Psoas muscle (tissue), 8 donors: ENCODE measurements around the gene SGMS2. TPM values are rescaled to one million over a fixed set of nuclear protein-coding genes. Genes with fewer than 3 reads are reported as not detected.

Experiments
- ATAC-seq, 4 donors: fragments of 200-7000 bp; cut with Tn5 transposase; one replicate each; pipeline ENCODE4 v1.9.1; 2020; ENCODE audit warnings: moderate library complexity in 3 of 4, mild to moderate bottlenecking in 2 of 4
- DNase-seq, 2 donors: peaks; one replicate each; pipeline ENCODE4 v3.0.0-alpha.2; 2020
- H3K27ac ChIP-seq: fragments of 200-600 bp; one replicate; pipeline ENCODE4 v1.8.0; 2022
- H3K27me3 ChIP-seq, 3 donors: fragments of 200-600 bp in 1 of 3; one replicate each; pipeline versions ENCODE4 v1.6.1 to v1.8.0; 2013 to 2022; ENCODE audit warnings: low read length in 2 of 3, mild to moderate bottlenecking in 2 of 3, moderate library complexity in 1 of 3; ENCODE audit not compliant: insufficient read depth in 3 of 3
- H3K36me3 ChIP-seq, 2 donors: fragments of 200-600 bp in 1 of 2; one replicate each; pipeline versions ENCODE4 v1.6.1 to v1.8.0; 2013 to 2022; ENCODE audit warnings: low read depth in 1 of 2, mild to moderate bottlenecking in 1 of 2, moderate library complexity in 1 of 2; ENCODE audit not compliant: insufficient read depth in 1 of 2
- H3K4me1 ChIP-seq: fragments of 200-600 bp; one replicate; pipeline ENCODE4 v1.8.0; 2022
- H3K4me3 ChIP-seq: fragments of 200-600 bp; one replicate; pipeline ENCODE4 v1.8.0; 2022; ENCODE audit warnings: mild to moderate bottlenecking
- H3K9me3 ChIP-seq: fragments of 200-600 bp; one replicate; pipeline ENCODE4 v1.8.0; 2022
- WGBS, 3 donors: extraction: QIAGEN DNeasy Blood & Tissue Kit; methylation state at CpG; one replicate each; pipeline versions ENCODE4 v1.1.6 to v1.1.7; 2013; 5-methylcytosine and 5-hydroxymethylcytosine counted together
- intact Hi-C, 2 donors: fragments of 100-400 bp; cut with DNase I; formaldehyde crosslinking; loops; one replicate each; pipeline versions ENCODE4 v1.11.0 to v1.14.2; 2022
- long read RNA-seq, 2 donors: library from polyadenylated mRNA; unstranded; transcript quantifications; one replicate each; pipeline ENCODE4 v2.0.0, GENCODE V29; 2021
- polyA plus RNA-seq, 3 donors: library from polyadenylated mRNA; stranded (reverse); fragments of 200-250 nt; gene quantifications; one replicate each; pipeline ENCODE4 v1.2.3, GENCODE V29; 2013
- total RNA-seq, 4 donors: library from RNA; stranded (reverse); fragmentation: NEBNext Ultra II Directional in 2 of 4; extraction: Animal tissue kit (Norgen Biotek cat#: 25700) in 2 of 4; gene quantifications; one replicate each; pipeline versions ENCODE4 v1.2.1 to v1.2.4, GENCODE V29; 2021 to 2023
- TF ChIP-seq, protein P1 (sequence below): fragments of 200-600 bp; IDR thresholded peaks from one replicate; pipeline ENCODE4 v1.8.0; 2022; ENCODE audit warnings: antibody characterized with exemption
- donor health status: healthy with polysubstance abuse.
- donor health status: DM: no; HTN: no; CAD: no; lungs with moderate emphysema.
- donor health status: Bipolar disorder and iron deficiency.
- donor health status: healthy.
- donor health status: DM: yes; HTN: yes; CAD: no.
- donor health status: DM: no; HTN: no; CAD: no.
- donor health status: DM: no; HTN: no; CAD: no.
- donor health status: DM: yes; HTN: yes; CAD: no.

Gene SGMS2
- total RNA-seq = 10 to 100 TPM in 1 of 4 donors, 1 to 10 TPM in 3; 4.6 to 14.2 (median 9.6) TPM
- polyA plus RNA-seq = 1 to 10 TPM; 1.7 to 8.7 (median 2.9) TPM
- long read RNA-seq, donor 1, partial matches to known transcripts = 0 of 2 reads
- long read RNA-seq, donor 1, other reads (novel, unspliced or antisense) = 2 of 2 reads
- long read RNA-seq, donor 2, full-length matches to known transcripts = 1 of 6 reads
- long read RNA-seq, donor 2, partial matches to known transcripts = 1 of 6 reads
- long read RNA-seq, donor 2, other reads (novel, unspliced or antisense) = 4 of 6 reads

DNA sequence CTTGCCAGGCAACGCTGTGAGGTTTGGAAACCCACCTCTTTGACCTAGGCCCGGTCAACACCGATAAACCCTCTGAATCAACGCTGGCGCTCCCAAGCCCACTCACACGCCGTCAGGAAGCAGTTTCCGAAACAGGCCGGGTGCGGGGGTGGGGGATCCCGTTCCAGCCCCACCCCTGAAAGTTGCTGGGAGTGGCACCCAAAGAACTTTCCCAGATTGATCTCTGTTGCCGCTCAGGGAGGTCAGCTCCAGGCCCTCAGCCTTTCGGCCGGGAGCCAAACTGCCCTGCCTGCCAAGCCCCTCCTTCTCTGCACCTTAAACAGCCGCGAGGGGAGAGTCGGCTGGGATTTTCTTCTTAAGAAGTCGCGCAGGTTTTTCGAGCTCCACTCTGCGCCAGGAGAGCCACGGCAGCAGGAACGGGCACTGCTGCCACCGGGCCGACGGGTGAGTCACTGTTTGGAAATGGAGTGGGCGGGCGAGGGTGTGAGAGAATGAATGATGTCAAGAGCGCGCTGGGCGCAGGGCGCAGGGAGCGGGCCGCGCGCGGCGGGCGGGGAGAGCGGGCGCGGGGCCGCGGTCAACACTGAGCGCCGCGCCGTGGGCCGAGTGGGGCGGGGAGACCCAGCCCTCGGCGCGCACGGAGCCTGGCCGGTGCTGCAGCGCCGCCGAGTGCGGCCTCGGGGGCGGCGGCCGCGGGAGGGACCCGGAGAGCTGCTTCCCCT is at the start of gene SGMS2:
TSS of gene SGMS2 (plus strand) at position 583 of the 722 bp plus-strand sequence. CDS start 70,622 bp downstream, outside the sequence.
- H3K4me1 ChIP-seq = peaks cover 23% of the 10 kb centered on the region

DNA sequence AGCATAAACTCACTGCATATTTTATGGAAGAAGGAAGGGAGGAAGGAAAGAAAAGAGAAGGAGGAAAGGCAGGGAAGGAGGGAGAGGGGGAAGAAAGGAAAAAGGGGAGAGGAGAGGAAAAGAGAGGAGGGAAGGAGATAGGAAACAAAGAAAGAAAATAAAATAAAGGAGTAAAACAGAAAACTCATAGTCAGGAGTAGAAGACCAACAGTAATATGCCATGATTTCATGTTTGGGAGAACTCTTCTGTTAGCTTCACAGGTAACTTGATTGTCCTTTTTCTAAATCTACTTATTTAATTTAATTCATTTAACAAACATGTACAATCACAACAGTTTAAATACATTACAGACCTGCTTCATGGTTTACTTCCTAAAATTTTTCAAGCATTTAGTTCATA is 46.8 kb upstream of the SGMS2 start:
- no peak for ATAC-seq
- Histone ChIP-seq H3K27ac (no peak overlapping the region), H3K4me1 (no peaks in the 10 kb centered on the region), H3K27me3 (peaks cover 0 to 2% (median 0%) of the 10 kb centered on the region in 3 donors), H3K9me3 (no peaks in the 10 kb centered on the region), H3K4me3 (no peak overlapping the region), H3K36me3 (no peaks in the 10 kb centered on the region)
- DNase-seq = no peak
- intact Hi-C loops = no loop called here
- TF ChIP-seq, protein P1, sequence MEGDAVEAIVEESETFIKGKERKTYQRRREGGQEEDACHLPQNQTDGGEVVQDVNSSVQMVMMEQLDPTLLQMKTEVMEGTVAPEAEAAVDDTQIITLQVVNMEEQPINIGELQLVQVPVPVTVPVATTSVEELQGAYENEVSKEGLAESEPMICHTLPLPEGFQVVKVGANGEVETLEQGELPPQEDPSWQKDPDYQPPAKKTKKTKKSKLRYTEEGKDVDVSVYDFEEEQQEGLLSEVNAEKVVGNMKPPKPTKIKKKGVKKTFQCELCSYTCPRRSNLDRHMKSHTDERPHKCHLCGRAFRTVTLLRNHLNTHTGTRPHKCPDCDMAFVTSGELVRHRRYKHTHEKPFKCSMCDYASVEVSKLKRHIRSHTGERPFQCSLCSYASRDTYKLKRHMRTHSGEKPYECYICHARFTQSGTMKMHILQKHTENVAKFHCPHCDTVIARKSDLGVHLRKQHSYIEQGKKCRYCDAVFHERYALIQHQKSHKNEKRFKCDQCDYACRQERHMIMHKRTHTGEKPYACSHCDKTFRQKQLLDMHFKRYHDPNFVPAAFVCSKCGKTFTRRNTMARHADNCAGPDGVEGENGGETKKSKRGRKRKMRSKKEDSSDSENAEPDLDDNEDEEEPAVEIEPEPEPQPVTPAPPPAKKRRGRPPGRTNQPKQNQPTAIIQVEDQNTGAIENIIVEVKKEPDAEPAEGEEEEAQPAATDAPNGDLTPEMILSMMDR = no peak

More for the DNA sequence above, at the start of gene SGMS2:
- peak; percentile 91 to 93 for DNase-seq
- peak within 1 kb of the TSS; percentile 90 for H3K4me3 ChIP-seq
- TF ChIP-seq, protein P1 = no peak
- no peaks in the 10 kb centered on the region for H3K27me3 ChIP-seq
- H3K9me3 ChIP-seq = no peaks in the 10 kb centered on the region
- peaks cover 0 to 1% of the 10 kb centered on the region in 2 donors for H3K36me3 ChIP-seq
- ATAC-seq = peak; percentile 91 to 96 (median 94)
- peak within 1 kb of the TSS; percentile 97 for H3K27ac ChIP-seq
- 0 to 1% (median 0%) methylated on average over 37 to 65 of the region's 65 CpGs for WGBS, 3 donors
- intact Hi-C loops = loop anchor here (2.0 to 10.0 kb wide), 4 partner anchors 30 to 170 kb away; no protein-coding TSS in a partner anchor

DNA sequence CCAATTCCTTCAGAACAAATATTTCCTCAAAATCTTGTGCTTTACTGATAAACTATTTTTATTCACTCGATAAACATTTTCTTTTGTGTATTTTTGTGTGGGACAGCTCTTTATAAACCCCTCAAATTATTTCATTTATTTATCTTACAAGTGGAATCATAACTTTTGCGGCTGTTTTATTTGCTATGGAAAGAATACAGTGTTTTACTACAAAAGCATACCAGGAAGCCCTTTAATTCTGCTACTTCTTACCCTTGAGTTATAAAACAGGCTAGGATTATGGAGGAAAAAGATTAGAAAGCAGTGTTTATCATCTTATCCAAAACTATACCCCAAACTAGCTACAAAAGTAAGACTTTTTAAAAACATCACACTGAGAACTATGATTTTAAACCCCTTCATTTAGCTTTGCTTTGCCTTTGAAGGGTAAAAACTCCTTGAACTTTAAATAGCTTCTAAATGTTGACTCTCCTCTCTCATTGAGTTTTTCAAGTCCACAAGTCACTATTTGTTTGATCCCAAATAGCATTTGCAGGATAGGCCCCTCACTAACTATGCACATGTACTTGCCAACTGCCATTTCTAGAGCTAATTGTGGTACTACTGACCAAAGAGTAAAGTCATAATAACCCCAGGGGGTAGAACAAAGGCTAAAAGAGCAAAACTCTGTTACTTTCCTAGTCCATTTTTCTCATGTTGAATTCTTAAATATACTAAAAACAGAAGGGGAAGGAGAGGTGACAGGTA is 45.8 kb upstream of the SGMS2 start:
- Histone ChIP-seq H3K4me3 (no peak overlapping the region), H3K4me1 (no peaks in the 10 kb centered on the region), H3K9me3 (no peaks in the 10 kb centered on the region), H3K27ac (no peak overlapping the region), H3K36me3 (no peaks in the 10 kb centered on the region), H3K27me3 (peaks cover 0 to 2% (median 0%) of the 10 kb centered on the region in 3 donors)
- TF ChIP-seq, protein P1 = no peak
- intact Hi-C loops = no loop called here
- DNase-seq (no peak), ATAC-seq (no peak)
- WGBS, 3 donors = 81 to 87% (median 85%) methylated on average over 2 of the region's 2 CpGs

DNA sequence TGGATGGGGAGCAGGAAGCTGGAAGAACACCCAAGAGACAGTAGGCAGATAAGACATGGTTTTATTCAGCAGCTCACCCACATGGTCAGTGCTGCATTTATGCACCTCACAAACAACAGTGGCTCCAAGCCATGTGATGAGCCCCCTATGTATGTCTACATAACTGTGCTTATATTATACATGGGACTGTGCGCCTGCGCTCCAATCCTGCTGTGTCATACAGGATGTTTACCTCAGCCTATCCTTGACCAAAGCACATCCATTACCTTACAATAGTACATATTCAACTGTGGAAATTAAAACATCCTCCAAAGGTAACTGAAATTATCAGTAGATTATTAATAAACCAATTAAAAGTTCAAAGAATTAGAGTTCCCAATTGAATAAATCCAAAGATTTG is 44.1 kb upstream of the SGMS2 start:
- Histone ChIP-seq H3K27ac (no peak overlapping the region), H3K9me3 (no peaks in the 10 kb centered on the region), H3K36me3 (no peaks in the 10 kb centered on the region), H3K4me1 (no peaks in the 10 kb centered on the region), H3K27me3 (peaks cover 0 to 2% (median 0%) of the 10 kb centered on the region in 3 donors), H3K4me3 (no peak overlapping the region)
- no peak for ATAC-seq
- no peak for DNase-seq
- 97 to 100% (median 100%) methylated on average over 2 of the region's 2 CpGs for WGBS, 3 donors
- intact Hi-C loops = no loop called here
- TF ChIP-seq, protein P1 = no peak
